ENCODE measurements around the gene UBE2I.

Gene UBE2I

GRCh38 chr16:1322407-1322806, 13.0 kb downstream of the UBE2I start:
- H3K36me3 ChIP-seq (ENCODE audit: insufficient read depth, low read length), result peaks cover 78% of the 10 kb centered on the region
- no peak overlapping the region for H3K9ac ChIP-seq (ENCODE audit: low read length)
- no peaks in the 10 kb centered on the region for H4K20me1 ChIP-seq (ENCODE audit: insufficient read depth, low read length)
- H3F3A ChIP-seq (ENCODE audit: insufficient read depth, low read length), result no peaks in the 10 kb centered on the region
- H3K4me3 ChIP-seq (ENCODE audit: low read depth, low read length, poor library complexity, severe bottlenecking), result no peak overlapping the region
- H3K27me3 ChIP-seq (ENCODE audit: insufficient read depth, low read length), result no peaks in the 10 kb centered on the region
- H3K4me2 ChIP-seq (ENCODE audit: low read length), result no peak overlapping the region
- no peak for TF ChIP-seq EZH2 (IDR thresholded peaks at IDR 0.05; ENCODE audit: borderline replicate concordance, low read length)
- TF ChIP-seq CTCF (IDR thresholded peaks at IDR 0.05; ENCODE audit: low read length), result no peak
- H2AFZ ChIP-seq (ENCODE audit: low read length), result no peak overlapping the region
- no peaks in the 10 kb centered on the region for H3K9me3 ChIP-seq (ENCODE audit: low read length)
- H3K4me1 ChIP-seq (ENCODE audit: insufficient read depth, low read length, severe bottlenecking), result peaks cover 23% of the 10 kb centered on the region
- no peak overlapping the region for H3K27ac ChIP-seq (ENCODE audit: low read depth, low read length, poor library complexity, severe bottlenecking)
- H3K79me2 ChIP-seq (ENCODE audit: insufficient read depth, low read length), result no peaks in the 10 kb centered on the region
- no peaks in the 10 kb centered on the region for H3K9me2 ChIP-seq (ENCODE audit: low read depth, low read length)

GRCh38 chr16:1323296-1324239, 14.1 kb downstream of the UBE2I start:
- H3K4me1 ChIP-seq (ENCODE audit: insufficient read depth, low read length, severe bottlenecking), result peaks cover 23% of the 10 kb centered on the region
- no peaks in the 10 kb centered on the region for H3K79me2 ChIP-seq (ENCODE audit: insufficient read depth, low read length)
- peaks cover 67% of the 10 kb centered on the region for H3K36me3 ChIP-seq (ENCODE audit: insufficient read depth, low read length)
- no peaks in the 10 kb centered on the region for H3K27me3 ChIP-seq (ENCODE audit: insufficient read depth, low read length)
- H3F3A ChIP-seq (ENCODE audit: insufficient read depth, low read length), result no peaks in the 10 kb centered on the region
- H3K9ac ChIP-seq (ENCODE audit: low read length), result no peak overlapping the region
- no peaks in the 10 kb centered on the region for H4K20me1 ChIP-seq (ENCODE audit: insufficient read depth, low read length)
- H3K4me2 ChIP-seq (ENCODE audit: low read length), result no peak overlapping the region
- H3K9me3 ChIP-seq (ENCODE audit: low read length), result no peaks in the 10 kb centered on the region
- no peak for TF ChIP-seq EZH2 (IDR thresholded peaks at IDR 0.05; ENCODE audit: borderline replicate concordance, low read length)
- H3K27ac ChIP-seq (ENCODE audit: low read depth, low read length, poor library complexity, severe bottlenecking), result peak overlapping the region; percentile 62
- no peak overlapping the region for H3K4me3 ChIP-seq (ENCODE audit: low read depth, low read length, poor library complexity, severe bottlenecking)
- no peak overlapping the region for H2AFZ ChIP-seq (ENCODE audit: low read length)
- no peaks in the 10 kb centered on the region for H3K9me2 ChIP-seq (ENCODE audit: low read depth, low read length)

GRCh38 chr16:1324286-1324826, 14.9 kb downstream of the UBE2I start:
- TF ChIP-seq CTCF (IDR thresholded peaks at IDR 0.05; ENCODE audit: low read length) (no peak), EZH2 (IDR thresholded peaks at IDR 0.05; ENCODE audit: borderline replicate concordance, low read length) (no peak)
- H3K79me2 ChIP-seq (ENCODE audit: insufficient read depth, low read length), result no peaks in the 10 kb centered on the region
- no peaks in the 10 kb centered on the region for H3K27me3 ChIP-seq (ENCODE audit: insufficient read depth, low read length)
- no peaks in the 10 kb centered on the region for H3K9me2 ChIP-seq (ENCODE audit: low read depth, low read length)
- no peaks in the 10 kb centered on the region for H4K20me1 ChIP-seq (ENCODE audit: insufficient read depth, low read length)
- H3K4me3 ChIP-seq (ENCODE audit: low read depth, low read length, poor library complexity, severe bottlenecking), result no peak overlapping the region
- no peak overlapping the region for H2AFZ ChIP-seq (ENCODE audit: low read length)
- no peak overlapping the region for H3K9ac ChIP-seq (ENCODE audit: low read length)
- H3K27ac ChIP-seq (ENCODE audit: low read depth, low read length, poor library complexity, severe bottlenecking), result no peak overlapping the region
- no peak overlapping the region for H3K4me2 ChIP-seq (ENCODE audit: low read length)
- H3K4me1 ChIP-seq (ENCODE audit: insufficient read depth, low read length, severe bottlenecking), result peaks cover 23% of the 10 kb centered on the region
- peaks cover 59% of the 10 kb centered on the region for H3K36me3 ChIP-seq (ENCODE audit: insufficient read depth, low read length)
- H3K9me3 ChIP-seq (ENCODE audit: low read length), result no peaks in the 10 kb centered on the region
- no peaks in the 10 kb centered on the region for H3F3A ChIP-seq (ENCODE audit: insufficient read depth, low read length)

All from OCI-LY1 (cell line).